ENCODE results near the gene NOL12. TPM values are rescaled to one million over a fixed set of nuclear protein-coding genes. Genes with fewer than 3 reads are reported as not detected.

NOL12 gene
- total and polyA plus RNA-seq, 2 experiments from 2014 or later, result 34.2 to 38.3 TPM

DNA sequence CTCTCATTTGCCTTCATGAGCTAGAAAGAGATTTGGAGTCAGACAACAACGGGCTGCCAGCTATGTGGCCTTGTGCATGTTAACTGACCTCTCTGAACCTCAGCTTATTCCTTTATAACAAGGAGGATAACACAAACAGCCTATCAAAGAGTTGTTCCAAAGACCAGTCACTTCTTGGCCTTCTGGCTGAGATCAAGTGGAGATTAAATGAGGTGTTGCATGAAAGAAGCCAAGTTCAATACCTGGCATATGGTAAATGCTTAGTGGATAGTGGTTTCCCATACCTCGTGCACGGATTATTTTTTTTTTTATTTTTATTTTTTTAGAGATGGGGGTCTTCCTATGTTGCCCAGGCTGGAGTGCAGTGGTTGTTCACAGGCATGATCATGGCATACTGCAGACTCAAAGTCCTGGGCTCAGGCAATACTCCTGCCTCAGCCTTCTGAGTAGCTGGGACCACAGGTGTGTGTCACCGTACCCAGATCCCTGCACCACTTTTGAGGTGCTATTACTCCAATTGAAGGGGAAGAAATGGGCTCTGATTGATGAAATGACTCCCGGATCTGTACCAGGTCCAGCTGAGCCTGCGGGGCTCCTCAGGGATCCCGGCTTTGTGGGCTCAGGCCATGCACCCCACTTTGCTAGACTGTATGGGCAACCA is 5.8 kb upstream of the NOL12 start:
- Histone ChIP-seq H3K36me3 (no peaks in the 10 kb centered on the region), H3K27me3 (no peaks in the 10 kb centered on the region), H3K27ac (no peak overlapping the region), H3K4me3 (no peak overlapping the region), H3K4me1 (ENCODE audit: low read depth) (peaks cover 3% of the 10 kb centered on the region), H3K9me3 (ENCODE audit: low read depth) (no peaks in the 10 kb centered on the region)
- no peak for TF ChIP-seq CTCF (IDR thresholded peaks at IDR 0.05; ENCODE audit: low read depth, low read length)
- DNase-seq (ENCODE audit: low read depth in 1 of 2, low spot score in 1 of 2), result no peak

- TF ChIP-seq CTCF (IDR thresholded peaks at IDR 0.05; ENCODE audit: low read depth, low read length), result no peak
- Histone ChIP-seq H3K4me1 (ENCODE audit: low read depth) (peaks cover 1% of the 10 kb centered on the region), H3K4me3 (no peak overlapping the region), H3K27me3 (no peaks in the 10 kb centered on the region), H3K36me3 (no peaks in the 10 kb centered on the region), H3K27ac (no peak overlapping the region), H3K9me3 (ENCODE audit: low read depth) (no peaks in the 10 kb centered on the region)
- no peak for DNase-seq (ENCODE audit: low read depth in 1 of 2, low spot score in 1 of 2)
Observed at GRCh38 chr22:37681001-37681424, 5.1 kb upstream of the NOL12 start.

DNA sequence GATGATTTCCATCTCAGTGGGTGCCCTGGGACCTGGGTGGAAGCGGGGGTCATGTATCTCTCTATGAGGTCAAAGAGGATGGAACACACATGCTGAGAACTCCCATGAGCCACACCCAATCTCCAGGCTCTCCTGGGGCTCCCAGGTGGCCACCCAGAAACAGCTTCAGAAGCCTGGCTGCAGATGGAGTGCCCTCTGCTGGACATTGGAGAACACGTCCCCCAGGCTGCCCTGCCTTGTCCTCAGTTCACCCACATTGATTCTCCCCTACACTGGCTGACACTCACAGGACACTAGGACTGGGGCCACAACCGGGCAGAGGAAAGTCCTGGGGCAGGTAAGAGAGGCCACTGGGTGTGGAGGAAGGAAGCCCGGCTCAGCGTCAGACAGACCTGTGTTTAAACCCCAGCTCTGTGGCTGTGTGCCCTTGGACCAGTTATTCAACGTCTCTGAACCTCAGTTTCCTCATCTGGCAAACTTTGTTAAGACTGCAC is 4.5 kb upstream of the NOL12 start:
- H3K36me3 ChIP-seq, result no peaks in the 10 kb centered on the region
- H3K27ac ChIP-seq, result no peak overlapping the region
- peak; percentile 79 to 85 for DNase-seq (ENCODE audit: low read depth in 1 of 2, low spot score in 1 of 2)
- no peak overlapping the region for H3K4me3 ChIP-seq
- H3K27me3 ChIP-seq, result no peaks in the 10 kb centered on the region
- H3K4me1 ChIP-seq (ENCODE audit: low read depth), result no peaks in the 10 kb centered on the region
- peak; percentile 94 for TF ChIP-seq CTCF (IDR thresholded peaks at IDR 0.05; ENCODE audit: low read depth, low read length)
- no peaks in the 10 kb centered on the region for H3K9me3 ChIP-seq (ENCODE audit: low read depth)

DNA sequence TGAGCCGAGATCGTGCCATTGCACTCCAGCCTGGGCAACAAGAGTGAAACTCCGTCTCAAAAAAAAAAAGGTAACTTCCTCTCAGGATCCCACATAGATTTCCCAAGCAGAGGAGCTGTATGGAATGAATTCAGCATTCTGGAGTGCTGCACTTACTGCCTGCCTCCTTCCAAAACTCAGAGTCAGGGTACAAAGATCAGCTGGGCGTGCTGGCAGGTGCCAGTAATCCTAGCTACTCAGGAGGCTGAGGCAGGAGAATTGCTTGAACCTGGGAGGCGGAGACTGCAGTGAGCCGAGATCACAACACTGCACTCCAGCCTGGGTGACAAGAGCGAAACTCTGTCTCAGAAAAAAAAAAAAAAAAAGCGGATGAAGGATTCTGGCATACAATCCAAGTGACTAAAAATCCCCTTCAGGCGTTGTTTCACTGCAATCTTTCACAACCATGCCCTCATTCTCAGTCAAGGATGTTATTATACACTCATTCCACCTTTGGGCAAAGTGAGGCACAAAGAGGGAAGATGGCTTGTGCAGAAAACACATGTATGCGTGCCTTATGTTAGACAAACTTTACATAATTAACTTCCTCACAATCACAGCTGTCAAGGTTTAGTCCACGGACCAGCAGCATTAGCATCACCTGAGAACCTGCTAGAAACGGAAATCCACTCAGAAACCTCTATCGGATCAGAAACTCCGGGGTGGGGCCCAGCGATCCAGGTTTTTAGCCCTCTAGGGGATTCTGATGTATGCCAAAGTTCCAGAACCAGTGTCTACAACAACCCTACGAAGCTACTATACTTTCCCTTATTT is 1.1 kb upstream of the NOL12 start:
- no peak for DNase-seq (ENCODE audit: low read depth in 1 of 2, low spot score in 1 of 2)
- Histone ChIP-seq H3K4me3 (no peak overlapping the region), H3K4me1 (ENCODE audit: low read depth) (no peaks in the 10 kb centered on the region), H3K27me3 (no peaks in the 10 kb centered on the region), H3K27ac (no peak overlapping the region), H3K9me3 (ENCODE audit: low read depth) (no peaks in the 10 kb centered on the region), H3K36me3 (no peaks in the 10 kb centered on the region)
- no peak for TF ChIP-seq CTCF (IDR thresholded peaks at IDR 0.05; ENCODE audit: low read depth, low read length)

DNA sequence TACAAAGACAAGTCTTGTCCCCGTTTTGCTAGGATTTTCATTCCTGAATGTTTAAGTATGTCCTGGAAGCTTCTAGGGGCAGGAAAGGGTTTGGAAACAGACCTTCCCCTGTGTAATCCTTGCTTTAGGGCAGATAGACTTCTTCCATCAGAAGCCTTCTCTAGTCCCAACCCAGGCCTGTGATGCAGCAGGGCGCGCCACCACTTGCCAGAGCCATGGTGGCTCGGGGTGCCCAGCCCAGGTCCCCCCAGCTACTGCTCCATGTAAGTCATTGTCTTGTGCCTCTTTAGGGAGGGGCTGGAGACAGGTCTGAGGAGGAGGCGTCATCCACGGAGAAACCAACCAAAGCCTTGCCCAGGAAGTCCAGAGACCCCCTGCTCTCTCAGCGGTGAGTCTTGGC is 4.3 kb downstream of the NOL12 start:
- no peaks in the 10 kb centered on the region for H3K4me1 ChIP-seq (ENCODE audit: low read depth)
- H3K27me3 ChIP-seq, result no peaks in the 10 kb centered on the region
- H3K27ac ChIP-seq, result no peak overlapping the region
- no peaks in the 10 kb centered on the region for H3K36me3 ChIP-seq
- no peak for DNase-seq (ENCODE audit: low read depth in 1 of 2, low spot score in 1 of 2)
- no peak overlapping the region for H3K4me3 ChIP-seq
- TF ChIP-seq CTCF (IDR thresholded peaks at IDR 0.05; ENCODE audit: low read depth, low read length), result no peak
- H3K9me3 ChIP-seq (ENCODE audit: low read depth), result no peaks in the 10 kb centered on the region
